GM12864 (cell line): ENCODE measurements around the gene UQCRQ.
A peak's percentile ranks its signal among the peaks of the same experiment; 100 is the strongest.

Experiments used
- DNase-seq: peaks from one replicate; pipeline ENCODE4 v3.0.0-alpha.2; 2011; ENCODE audit warnings: low read depth
- H3K4me3 ChIP-seq: 2 replicates; pipeline ENCODE4 v1.5.1; 2011; ENCODE audit warnings: mild to moderate bottlenecking, low read depth, low read length, control low read depth
- CTCF ChIP-seq: IDR thresholded peaks from 2 replicates; pipeline ENCODE4 v1.5.1; 2011; ENCODE audit warnings: low read depth, mild to moderate bottlenecking, moderate library complexity, low read length, control low read depth, inconsistent platforms; ENCODE audit errors: missing control alignments

UQCRQ gene

GRCh38 chr5:132876020-132876759 is 9.7 kb downstream of the UQCRQ start:
- no peak overlapping the region for H3K4me3 ChIP-seq
- no peak for DNase-seq
- TF ChIP-seq CTCF: no peak

- TF ChIP-seq CTCF: no peak
- no peak overlapping the region for H3K4me3 ChIP-seq
- DNase-seq: no peak
Measured at GRCh38 chr5:132877466-132877865, 11.0 kb downstream of the UQCRQ start.

DNA sequence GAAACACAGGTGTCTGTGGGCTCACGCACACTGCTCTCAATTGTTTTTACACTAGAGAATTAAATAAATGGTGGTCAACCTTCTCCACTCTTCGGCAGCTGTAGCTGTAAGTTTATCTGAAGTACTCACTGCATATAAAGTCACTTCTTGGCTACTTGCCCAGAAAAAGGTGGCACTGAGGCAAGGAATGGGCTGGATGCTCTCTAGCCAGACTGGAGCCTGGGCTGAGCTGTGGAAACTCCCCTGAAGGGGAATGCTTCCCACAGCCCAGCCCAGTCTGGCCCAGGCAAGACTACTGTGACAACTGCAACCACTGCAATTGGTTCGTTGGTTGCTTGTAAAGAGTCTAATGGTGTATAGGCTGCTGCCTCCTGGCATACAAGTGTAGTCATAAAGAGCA is 11.5 kb downstream of the UQCRQ start:
- TF ChIP-seq CTCF: no peak
- H3K4me3 ChIP-seq: no peak overlapping the region
- no peak for DNase-seq

GRCh38 chr5:132883261-132883834 is 16.9 kb downstream of the UQCRQ start:
- no peak for DNase-seq
- peak; percentile 69 for TF ChIP-seq CTCF
- no peak overlapping the region for H3K4me3 ChIP-seq

DNA sequence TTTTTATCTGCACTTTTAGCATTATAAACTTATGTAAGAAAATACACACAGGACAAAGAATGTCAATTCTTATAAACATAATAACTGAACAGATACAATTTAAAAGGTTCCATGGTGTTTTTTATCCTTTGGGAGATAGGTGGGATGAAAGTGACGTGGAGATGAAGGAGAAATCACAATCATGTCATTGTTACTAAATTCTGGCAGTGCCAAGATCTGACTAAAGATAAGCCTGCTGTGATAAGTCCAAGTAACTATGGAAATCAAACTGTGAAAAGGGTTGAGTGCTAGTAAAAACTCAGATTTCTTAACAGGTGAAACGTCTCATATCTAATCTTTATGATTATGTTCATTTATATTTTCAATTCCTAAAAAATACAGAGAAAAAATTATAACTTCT is 18.1 kb downstream of the UQCRQ start:
- no peak for TF ChIP-seq CTCF
- H3K4me3 ChIP-seq: no peak overlapping the region
- no peak for DNase-seq

DNA sequence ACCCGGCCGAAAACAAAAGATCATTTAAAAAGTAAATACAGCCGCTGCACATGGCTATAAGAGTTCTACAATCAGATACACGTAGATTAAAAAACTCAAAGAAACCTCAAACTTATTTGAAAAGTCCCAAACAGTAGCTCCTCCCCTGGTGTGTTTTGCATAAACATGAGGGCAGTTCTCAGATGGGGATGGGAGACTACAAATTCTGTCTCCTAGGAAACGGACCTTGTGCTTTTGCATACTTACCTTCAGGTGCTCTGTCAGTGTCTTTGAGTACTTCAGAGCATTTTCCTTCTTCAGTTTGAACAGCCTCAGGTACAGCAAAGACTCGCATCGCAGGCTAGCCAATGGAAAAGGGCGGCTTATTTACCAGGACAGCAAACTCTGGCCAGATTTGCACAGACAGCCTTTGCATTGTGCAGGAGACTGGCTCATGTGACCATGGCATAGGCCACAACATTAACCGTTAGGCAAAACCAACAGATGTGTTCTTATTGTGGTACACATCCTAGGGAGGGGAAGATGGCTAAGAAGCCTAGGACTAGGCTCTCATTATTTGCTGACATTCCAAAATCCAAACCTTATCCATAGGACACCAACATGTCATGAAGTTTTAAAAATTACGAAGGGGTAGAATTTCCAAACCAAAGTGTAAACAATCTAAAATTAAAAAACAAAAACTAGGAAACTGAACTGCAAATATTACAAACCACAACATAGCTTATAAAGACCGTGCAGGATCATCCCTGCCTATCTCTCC is 19.8 kb downstream of the UQCRQ start:
- TF ChIP-seq CTCF: no peak
- no peak overlapping the region for H3K4me3 ChIP-seq
- no peak for DNase-seq
